GM18508 (cell line): ENCODE results near the gene TAOK1.

Experiments used
- ATAC-seq: cut with Tn5 transposase; IDR thresholded peaks from one replicate; pipeline ENCODE4 v1.9.1; 2021; ENCODE audit warnings: moderate number of reproducible peaks; ENCODE audit not compliant: insufficient read depth, unreplicated experiment

The TAOK1 gene

GRCh38 chr17:29591146-29591736, 201.1 kb downstream of the TAOK1 start:
- no peak for ATAC-seq

- no peak for ATAC-seq
Observed at GRCh38 chr17:29591737-29592608, 201.8 kb downstream of the TAOK1 start.

- ATAC-seq: no peak
Observed at GRCh38 chr17:29592850-29593551, 202.8 kb downstream of the TAOK1 start, which contains the start of gene ANKRD13B. ANKRD13B (plus strand) TSS chr17:29593132; CDS start chr17:29593622, 490 bp downstream.

GRCh38 chr17:29593591-29594518, 203.7 kb downstream of the TAOK1 start:
- ATAC-seq: no peak

GRCh38 chr17:29594519-29595090, 204.4 kb downstream of the TAOK1 start:
- no peak for ATAC-seq

DNA sequence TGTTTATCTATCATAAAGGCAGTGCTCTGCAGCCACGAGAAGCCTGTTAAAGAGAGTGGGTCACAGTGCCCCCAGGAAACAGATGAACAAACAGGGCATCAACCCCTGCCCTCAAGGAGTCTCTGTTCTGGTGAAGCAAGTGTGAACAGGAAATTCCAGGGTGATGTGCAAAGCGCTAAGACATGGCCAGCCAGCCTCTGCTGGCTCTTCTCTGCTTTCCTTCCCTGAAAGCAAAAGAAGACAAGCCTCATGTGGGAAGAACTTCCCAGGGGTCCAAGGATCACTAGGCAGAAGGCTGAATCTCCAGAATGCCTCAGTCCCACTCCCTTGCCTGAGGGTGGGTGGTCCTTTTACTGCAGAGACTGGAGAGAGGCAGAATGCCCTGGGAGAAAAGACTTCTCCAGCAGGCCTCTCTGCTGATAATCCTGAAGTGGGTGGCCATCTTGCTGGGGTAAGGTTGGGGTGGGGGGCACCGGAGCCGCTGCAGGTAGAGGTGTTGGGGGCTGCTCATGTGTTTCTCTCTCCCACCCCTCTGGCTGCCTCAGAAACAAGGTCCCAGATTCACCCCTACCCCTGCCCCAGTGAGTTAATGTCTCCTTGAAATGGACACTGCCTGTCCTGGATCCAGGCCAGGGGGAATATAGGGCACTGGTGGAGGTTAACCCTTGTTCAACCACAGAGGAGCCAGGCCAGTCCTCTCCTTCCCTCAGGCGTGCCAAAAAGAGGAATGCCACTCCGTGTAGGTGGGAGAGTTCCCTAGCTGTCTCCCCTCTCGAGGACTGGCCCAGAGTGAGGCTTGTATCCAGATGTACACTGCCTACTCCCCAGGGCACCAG, 205.2 kb downstream of the TAOK1 start:
- no peak for ATAC-seq

- ATAC-seq: no peak
Observed at GRCh38 chr17:29595943-29596774, 206.0 kb downstream of the TAOK1 start.

GRCh38 chr17:29596811-29597210, 206.6 kb downstream of the TAOK1 start:
- ATAC-seq: no peak

GRCh38 chr17:29597361-29598172, 207.4 kb downstream of the TAOK1 start:
- no peak for ATAC-seq
